HG03064 (cell line): ENCODE data around the gene CHST15.

Experiments
- ATAC-seq: cut with Tn5 transposase; IDR thresholded peaks from one replicate; pipeline ENCODE4 v1.9.1; 2021; ENCODE audit warnings: low read depth; ENCODE audit not compliant: unreplicated experiment

The CHST15 gene

GRCh38 chr10:123988694-123989093, 104.7 kb downstream of the CHST15 start:
- ATAC-seq: no peak

DNA sequence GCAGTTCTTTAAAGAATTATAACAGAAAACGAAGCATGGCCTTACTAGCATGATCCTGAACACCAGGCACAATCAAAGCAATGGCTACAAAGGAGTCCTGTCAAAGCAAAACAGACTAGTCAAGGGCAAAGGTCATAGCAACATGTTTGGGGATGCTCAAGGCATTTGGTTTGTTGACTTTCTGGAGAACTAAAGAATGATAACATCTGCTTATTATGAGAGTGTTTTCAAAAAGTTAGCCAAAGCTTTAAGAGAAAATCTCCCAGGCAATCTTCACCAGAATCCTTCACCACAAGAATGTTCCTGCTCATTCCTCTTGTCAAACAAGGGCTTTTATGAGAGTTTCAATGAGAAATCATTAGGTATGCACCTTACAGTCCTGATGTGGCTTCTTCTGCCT, 106.7 kb downstream of the CHST15 start:
- ATAC-seq: no peak

GRCh38 chr10:123974406-123974805, 119.0 kb downstream of the CHST15 start:
- ATAC-seq: no peak

DNA sequence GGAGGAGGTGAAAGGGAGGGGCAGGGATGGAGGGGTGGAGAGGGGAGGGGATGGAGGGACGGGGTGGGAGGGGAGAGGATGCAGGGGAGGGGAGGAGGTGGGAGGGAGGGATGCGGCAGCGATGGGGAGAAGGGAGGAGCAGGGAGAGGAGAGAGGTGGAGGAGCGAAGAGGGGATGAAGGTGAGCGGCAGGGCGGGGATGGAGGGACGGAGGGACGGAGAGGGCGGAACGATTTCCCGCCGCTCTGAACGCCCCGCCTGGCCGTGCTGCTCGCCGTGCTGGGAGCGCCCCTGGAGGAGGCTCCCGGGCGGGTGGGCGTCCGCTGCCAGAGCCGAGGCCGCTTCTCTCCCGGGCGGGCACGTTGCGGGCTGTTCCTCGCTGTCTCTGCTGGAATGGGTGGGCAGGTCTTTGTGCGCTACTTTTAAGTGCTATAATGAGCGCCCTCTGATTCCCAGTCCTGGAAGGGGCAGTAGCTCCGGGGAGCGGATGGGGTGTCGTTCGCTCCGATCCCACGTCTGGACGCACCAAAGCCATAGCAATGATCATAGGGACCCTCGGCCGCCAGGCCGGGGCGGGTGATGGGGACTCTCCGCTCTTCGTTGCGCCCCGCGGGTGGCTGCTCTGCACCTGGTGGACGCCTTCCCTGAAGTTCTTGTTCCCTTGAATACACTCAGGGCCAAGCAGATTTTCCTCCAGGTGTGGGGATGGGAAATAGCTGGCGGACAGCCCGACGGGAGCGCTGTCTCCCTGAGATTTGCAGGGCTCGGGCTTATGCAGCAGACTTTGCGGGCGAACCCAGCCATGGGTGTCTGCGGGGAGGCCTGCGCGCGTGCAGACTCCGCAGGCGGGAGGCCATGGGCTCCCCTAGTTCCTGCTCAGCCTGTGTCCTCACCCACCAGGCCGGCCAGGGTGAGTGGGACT, 120.7 kb downstream of the CHST15 start:
- ATAC-seq: no peak

- no peak for ATAC-seq
Observed at GRCh38 chr10:123970927-123971286, 122.5 kb downstream of the CHST15 start.

DNA sequence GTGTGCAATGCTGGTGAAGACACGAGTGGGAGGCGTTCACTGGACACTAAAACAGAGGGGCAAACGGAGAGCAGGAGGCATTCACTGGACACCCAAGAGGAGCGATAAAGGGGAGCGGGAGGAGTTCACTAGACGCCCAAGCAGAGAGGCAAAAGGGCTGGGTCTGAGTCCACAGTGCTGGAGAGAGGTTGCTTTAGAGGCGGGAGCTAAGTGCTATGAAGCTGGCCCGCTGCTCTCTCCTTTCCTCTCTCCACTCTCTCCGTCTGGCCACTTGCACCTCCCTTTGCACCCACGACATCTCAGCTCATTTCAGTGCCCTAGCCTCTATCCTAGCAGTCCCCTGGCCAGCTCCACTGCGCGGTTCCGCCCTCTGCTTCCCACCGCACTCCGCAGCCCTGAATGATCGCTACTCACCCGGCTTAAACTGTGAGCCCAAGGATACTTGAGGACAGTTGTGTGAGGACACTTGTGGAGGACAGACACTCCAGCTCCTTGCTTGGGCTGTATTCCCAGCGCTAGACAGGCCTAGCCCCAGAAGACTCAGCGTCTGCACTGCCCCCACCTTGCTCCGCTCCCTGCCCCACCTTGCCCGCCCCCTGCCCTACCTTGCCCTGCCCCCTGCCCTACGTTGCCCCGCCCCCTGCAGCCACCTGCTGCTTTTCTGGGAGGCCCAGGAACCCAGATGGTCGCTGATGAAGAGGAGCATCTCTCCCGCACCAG, 123.0 kb downstream of the CHST15 start:
- ATAC-seq: no peak

DNA sequence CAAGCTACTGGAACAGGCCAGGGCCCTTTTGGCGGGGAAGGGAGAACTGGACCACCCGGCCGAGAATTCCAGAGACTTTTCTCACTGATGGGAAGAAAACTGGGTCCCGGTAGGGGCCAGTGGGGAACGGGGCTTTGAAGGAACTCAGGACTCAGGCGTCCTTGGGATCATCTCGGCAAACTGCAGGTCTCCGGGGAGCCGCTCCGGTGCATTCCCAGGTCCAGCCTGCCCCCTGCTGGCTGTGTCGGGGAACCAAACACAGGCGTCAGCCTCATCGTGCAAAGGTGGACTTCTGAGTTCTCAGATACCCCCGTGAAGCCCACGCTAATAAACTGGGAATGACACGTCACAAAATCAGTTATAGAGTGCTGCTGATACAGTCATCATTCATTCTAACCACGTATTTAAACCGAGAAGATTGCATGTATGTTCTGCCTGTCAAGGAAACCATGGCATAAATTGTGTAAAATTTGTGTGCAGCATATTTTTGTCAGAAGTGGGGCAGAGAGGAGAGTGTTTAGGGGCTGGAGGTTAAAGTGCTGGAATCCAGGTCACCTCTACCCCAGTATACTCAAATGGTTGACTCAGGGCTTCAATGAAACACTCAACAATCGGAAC, 125.7 kb downstream of the CHST15 start:
- ATAC-seq: no peak

DNA sequence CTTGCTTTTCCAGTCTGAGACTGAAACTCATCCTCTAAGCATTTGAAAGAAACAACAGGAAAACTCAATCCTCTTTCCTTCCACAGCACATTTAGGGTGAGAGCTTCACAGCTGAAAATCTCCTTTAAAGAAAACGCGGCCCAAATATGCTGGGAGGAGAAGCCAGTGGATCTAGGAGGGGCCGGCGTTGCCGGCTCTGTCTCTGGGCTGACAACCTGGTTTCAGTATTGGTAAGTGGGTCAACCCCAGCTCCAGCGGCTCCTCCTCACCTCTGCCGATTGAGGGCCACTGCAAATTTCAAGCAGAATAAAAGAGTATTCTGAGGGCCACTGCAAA, 126.5 kb downstream of the CHST15 start:
- ATAC-seq: no peak

- ATAC-seq: no peak
Observed at GRCh38 chr10:123965973-123966895, 127.2 kb downstream of the CHST15 start.

GRCh38 chr10:123964953-123965352, 128.4 kb downstream of the CHST15 start:
- ATAC-seq: no peak

DNA sequence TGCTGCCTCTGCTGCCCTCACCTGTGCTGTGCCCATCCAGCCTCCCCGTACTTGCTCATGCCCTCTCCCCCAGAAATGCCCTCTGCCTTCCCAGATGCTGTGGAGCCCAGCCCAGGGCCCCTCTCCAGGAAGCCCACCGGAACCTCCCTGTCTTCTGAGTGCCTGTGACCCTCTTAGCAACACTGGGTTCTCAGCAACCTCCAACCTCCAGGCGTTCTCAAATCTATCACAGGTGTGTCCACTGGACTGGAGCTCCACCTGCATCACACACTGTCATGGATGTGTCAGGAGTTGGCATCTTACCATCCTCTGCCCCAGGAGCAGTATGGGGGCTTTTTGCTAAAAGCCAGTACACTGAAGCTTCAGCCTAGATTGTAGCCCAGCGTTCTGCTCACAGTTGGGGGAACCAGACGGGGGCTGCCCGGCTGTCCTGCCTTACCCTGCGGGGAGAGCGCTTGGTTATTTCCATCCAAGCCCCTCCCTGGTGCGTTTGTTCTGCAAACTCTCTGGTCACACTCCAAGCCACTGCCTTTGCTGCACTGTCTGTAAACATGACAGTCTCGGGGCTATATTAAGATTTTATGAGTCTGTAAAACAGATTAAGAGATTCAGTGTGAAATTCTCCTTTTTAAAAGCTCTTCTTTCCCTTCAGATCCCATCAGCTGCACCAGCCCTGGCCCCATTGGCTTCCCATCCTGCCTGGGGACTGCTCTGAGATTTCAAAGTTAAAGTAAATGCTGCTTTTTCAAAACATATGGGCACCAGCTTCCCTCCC, 130.5 kb downstream of the CHST15 start:
- ATAC-seq: no peak

DNA sequence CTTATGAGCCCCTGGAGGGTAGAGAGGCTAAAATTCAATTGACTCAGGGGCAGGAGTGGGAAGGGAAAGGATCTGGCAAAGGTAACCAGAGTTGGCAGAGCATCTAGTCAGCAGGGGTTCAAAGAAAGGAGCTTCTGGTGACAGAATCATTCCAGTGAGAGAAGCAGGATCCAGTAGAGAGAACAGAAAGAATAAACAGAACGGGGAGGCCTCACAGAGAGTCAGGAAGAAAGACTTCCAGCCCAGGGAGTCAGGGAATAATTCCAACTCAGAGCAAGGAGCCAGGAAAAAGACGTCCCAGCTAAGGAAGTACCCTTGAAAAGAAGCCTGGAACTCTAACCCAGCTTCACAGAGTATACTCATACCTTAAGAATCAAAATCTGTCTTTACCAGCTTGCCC, 135.2 kb downstream of the CHST15 start:
- ATAC-seq: no peak
